RCC 7860 (cell line): ENCODE data around the gene CHCHD10.
"Not testable (repeated sequence)": the region's sequence is repeated elsewhere in the genome, so short reads cannot be mapped to it uniquely, and the experiment has no call there.

Experiments used
- DNase-seq: peaks from one replicate; pipeline ENCODE4 v3.0.0-alpha.2; 2015; ENCODE audit warnings: low spot score
- FAIRE-seq: peaks from 2 replicates; lab custom pipeline; 2012; peaks lifted over from hg19 to GRCh38; lab: Jason Lieb, UNC

The CHCHD10 gene

GRCh38 chr22:23752090-23752691 lies 15.6 kb downstream of the CHCHD10 start:
- DNase-seq (no peak), FAIRE-seq (no peak)

DNA sequence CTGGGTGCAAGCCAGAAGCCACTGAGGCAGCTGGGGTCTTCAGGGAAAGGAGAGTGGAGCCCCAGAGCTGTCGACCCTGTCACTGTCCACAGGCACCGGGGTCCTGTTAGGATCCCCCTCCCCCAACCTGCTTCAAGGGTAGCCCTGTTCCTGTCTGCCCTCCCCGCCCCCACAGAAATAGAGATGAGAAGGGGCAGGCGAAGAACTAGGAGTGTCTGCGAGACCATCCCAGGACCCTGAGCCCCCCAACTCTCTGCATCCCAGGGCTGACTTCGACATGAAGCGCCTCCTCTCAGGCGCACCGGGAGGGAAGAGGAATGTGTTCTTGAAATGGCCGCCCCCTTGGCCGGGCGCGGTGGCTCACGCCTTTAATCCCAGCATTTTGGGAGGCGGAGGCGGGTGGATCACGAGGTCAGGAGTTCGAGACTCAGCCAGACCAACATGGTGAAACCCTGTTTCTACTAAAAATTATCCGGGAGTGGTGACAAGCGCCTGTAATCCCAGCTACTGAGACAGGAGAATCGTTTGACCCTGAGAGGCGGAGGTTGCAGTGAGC lies 16.3 kb downstream of the CHCHD10 start:
- FAIRE-seq (no peak), DNase-seq (no peak)

DNA sequence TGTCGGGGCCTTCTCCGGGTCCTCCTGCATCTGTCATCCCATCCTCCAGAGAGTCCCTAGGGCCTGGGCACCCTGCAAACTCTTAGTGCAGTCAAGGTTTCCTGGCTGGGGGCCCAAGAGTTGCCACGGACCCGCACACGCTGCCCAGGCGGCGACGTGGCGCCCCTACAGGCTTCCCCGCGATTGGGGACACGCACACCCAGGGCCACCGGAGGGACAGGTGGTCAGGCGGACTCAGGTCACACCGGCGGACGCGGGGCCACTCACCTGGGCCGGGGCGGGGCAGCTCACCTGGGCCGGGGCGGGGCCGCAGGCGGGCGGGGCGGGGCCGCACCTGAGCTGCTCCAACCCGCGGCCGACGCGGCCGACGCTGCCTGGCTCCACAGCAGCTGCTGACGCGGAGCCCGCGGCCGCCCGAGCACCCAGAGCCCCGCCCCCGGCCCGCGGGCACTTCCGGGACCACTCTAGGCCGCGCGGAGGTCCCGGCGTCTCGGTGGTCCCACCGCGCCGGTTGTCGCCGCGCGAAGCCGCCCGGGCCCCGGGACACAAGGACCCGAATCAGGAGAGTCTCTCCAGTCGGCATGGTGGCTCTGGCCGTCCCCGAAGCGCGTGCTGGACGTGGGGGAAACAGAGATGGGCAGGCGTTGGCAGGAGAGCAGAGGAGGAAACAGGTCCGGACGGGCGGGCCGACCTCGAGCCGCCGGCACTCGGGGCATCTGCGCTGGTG lies 16.9 kb downstream of the CHCHD10 start, which contains the start of gene ZNF70:
TSS of gene ZNF70 (minus strand) at position 399 of the 727 bp plus-strand sequence. CDS start 5,972 bp downstream, outside the sequence.
- FAIRE-seq (no peak), DNase-seq (peak; percentile 48)

DNA sequence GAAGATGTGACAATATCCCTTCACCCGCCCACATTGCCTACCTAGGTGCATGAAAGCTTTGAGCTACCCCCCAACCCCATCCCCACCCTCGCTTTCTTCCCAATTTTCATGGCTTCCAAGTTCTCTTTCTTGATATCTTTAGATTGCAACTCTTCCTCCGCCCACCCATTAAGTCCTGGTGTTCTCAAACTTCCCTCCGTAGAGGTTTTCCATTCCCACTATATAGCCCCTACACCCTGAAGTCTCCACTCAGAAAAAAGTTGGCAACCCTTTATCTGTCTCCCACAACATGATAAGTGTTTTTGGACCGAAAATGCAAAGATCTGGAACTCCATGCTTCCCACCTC lies 17.4 kb downstream of the CHCHD10 start:
- FAIRE-seq = no peak

DNA sequence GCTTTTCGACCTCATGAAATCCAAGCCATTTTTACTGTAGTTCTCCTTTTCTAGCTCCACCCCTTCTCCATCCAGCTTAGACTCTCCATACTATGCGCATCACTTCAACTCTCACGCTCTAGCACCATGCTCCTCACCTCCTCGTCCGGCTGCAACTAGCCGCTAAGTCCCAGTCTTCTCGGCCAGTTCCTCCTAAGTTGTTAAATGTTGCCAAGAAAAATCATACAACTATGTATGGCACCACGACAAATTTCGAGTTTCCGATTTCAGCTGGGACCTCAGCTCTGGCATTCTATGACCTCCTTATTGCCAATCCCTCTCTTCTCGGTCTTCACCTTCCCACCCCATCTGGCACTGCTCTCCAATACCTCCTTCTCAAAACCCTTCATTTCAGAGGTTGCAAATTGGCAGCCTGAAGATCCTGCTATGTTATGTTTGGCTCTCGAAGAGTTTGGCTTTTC lies 17.9 kb downstream of the CHCHD10 start:
- FAIRE-seq = no peak
- no peak for DNase-seq

More for the DNA sequence above, 17.4 kb downstream of the CHCHD10 start:
- DNase-seq = no peak

DNA sequence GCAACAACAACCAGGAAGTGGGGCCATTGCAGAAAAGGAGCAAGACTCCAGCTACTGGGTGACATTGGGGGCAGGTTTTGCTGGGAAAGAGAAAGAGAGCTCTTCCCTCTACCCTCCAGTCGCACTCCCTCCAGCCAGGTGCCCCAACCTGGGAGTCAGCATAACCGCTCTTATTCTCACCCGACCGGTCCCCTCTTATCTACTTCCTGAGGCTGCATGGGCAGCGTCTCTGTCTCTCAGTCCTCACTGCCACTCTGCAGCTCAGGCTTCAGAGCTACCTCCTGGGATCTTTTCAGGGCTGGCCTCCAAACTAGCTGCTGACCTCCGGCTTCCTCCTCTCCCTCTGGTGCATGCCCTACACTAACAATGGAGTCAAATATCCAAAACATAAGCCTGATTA lies 22.0 kb downstream of the CHCHD10 start:
- no peak for FAIRE-seq
- no peak for DNase-seq

GRCh38 chr22:23744485-23744884 lies 23.3 kb downstream of the CHCHD10 start:
- DNase-seq = no peak
- FAIRE-seq = no peak

- DNase-seq (no peak), FAIRE-seq (no peak)
These were observed 23.8 kb downstream of the CHCHD10 start for GRCh38 chr22:23744001-23744400.

- no peak for DNase-seq
- FAIRE-seq = no peak
These were observed 24.5 kb downstream of the CHCHD10 start for GRCh38 chr22:23743303-23743705.

GRCh38 chr22:23742505-23743264 lies 25.1 kb downstream of the CHCHD10 start:
- DNase-seq (no peak), FAIRE-seq (no peak)

- no peak for FAIRE-seq
- DNase-seq = no peak
These were observed 30.1 kb downstream of the CHCHD10 start for GRCh38 chr22:23737696-23738095.

DNA sequence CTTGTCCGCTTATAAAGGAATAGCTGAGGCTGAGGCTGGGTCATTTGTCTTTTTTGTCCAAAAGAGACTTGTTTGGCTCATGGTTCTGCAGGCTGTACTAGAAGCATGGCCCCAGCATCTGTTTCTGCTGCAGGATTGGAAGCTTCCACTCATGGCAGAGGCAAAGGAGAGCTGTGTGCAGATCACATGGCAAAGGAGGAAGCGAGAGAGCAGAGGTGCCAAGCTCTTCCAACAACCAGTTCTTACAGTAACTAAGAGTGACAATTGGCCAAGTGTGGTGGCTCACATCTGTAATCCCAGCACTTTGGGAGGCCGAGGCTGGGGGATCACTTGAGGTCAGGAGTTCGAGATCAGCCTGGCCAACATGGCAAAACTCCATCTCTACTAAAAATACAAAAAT lies 39.7 kb downstream of the CHCHD10 start:
- FAIRE-seq, DNase-seq: not testable (repeated sequence)

DNA sequence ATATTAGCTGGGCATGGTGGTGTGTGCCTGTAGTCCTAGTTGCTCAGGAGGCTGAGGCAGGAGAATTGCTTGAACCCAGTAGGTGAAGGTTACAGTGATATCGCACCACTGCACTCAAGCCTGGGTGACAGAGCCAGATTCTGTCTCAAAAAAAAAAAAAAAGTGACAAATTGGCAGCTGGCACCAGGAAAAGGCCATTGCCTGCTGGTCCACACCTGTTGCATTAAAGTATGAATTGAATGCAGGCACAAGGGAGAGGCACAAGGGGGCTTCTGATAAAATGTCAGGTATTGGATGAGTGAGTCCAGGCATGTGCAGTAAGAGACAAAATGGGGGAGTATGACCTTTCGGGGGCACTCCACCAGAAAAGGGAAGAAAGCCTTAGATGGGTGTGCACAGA lies 45.0 kb downstream of the CHCHD10 start:
- DNase-seq = no peak
- no peak for FAIRE-seq

DNA sequence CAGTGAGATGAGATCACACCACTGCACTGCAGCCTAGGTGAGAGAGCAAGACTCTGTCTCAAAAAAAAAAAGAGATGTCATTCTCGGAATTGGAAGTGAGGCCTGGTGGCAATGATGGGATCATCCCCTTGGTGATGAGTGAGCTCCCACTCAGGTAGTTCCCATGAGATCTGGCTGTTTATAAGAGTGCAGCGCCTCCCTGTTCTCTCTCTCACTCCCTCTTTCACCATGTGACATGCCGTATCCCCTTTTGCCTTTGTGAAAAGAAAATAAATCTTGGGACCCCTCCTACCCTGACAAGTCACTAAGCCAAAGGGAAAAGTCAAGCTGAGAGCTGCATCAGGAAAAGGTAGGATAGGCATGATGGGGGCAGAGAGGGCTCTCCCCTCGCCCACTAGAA lies 45.6 kb downstream of the CHCHD10 start:
- FAIRE-seq (no peak), DNase-seq (no peak)

DNA sequence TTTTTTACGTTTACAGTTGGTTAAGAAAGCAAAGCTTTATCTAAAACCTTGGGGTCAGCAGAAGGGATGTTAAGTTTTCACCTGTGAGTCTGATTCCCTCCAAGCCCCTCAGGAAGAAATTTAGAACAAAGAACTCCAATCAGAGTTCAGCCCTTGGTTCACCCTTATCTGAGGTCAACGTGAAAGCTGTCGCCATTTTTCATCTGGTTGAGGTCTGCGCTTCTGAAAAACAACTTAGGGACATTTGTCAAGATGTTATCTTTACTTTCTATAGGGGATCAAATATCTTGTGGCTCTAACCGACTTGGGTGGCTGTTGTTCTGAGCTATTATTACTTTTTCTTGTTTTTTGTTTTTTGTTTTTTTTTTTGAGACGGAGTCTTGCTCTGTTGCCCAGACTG lies 46.9 kb downstream of the CHCHD10 start:
- FAIRE-seq (no peak), DNase-seq (no peak)

DNA sequence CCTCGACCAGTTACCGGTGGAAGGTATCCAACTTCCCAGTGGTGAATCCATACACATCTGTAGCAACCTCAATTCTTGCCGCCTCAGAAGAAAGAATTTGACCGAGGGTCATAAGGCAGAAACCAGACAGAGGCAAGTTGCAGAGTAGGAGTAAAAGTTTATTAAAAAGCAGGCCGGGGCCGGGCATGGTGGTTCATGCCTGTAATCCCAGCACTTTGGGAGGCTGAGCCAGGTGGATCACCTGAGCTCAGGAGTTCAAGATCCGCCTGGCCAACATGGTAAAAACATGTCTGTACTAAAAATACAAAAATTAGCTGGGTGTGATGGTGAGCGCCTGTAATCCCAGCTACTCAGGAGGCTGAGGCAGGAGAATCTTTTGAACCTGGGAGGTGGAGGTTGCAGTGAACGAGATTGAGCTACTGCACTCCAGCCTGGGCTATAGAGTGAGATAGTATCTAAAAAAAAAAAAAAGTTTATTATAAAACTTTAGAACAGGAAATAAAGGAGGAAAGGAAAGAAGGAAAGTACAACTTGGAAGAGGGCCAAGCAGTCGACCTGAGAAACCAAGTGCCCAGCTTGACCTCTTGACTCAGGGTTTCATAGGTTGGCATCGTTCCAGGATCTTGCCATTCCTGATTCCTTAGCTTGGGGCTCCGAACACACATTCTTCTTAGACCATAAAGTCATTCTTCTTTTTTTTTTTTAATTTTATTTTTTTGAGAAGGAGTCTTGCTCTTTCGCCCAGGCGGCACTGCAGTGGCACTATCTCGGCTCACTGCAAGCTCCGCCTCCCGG lies 49.2 kb downstream of the CHCHD10 start:
- peak; percentile 8 for DNase-seq
- FAIRE-seq = no peak

DNA sequence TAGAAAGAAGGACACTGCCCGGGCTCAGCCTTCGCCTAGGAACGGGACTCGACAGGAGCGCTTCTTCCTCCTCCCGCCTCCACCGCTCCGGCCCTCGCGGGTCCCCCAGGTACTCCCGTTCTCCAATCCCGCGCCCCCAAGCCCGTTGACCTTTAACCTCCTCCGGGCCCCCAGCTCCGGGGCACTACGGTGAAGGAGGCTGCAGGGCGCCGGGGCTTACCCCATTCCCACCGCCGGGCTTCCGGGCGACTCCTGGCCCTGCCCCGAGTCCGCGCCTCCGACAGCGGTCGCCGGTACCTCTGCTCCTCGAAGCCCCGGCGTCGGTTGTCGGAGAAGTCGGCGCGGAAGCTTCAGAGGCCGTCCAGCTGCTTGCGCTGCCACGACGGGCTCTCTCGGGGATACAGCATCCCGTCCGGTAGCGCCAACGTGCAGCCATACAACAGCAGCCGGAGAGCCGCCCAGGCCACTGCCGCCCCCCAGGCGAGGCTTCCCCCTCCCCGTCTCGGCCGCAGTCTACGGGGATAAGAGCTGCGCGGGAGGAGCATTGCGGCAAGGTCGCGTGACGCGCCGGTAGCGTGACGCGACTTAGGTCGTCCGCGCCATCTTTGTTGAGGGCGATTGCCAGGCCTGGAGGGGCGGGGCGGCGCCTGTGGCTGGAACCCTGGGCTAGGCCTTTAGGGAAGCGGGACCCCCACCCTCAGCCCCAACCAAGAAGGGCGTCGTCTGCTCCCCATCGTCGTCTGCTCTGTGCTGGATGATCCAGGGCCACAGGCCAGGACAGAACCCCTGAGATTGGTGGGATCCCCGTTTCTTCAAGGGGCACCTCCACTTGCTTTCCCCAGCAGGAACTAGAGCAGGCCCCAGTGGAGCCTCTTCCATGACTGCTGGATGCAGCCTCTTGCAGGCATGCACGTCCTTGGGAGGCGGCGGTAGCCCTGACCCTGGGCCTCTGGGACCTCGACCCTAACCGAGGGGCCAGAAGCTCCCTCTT lies 50.7 kb downstream of the CHCHD10 start:
- FAIRE-seq = no peak
- DNase-seq = peak; percentile 58
